Measurements from ENCODE around the gene ZNF132.
"Not testable (repeated sequence)": the region's sequence is repeated elsewhere in the genome, so short reads cannot be mapped to it uniquely, and the experiment has no call there.

ZNF132 gene

GRCh38 chr19:58429745-58430144 is 10.2 kb downstream of the ZNF132 start:
- Histone ChIP-seq H3K36me3 (ENCODE audit: insufficient read depth, low read depth, low read length) (peaks cover 22% of the 10 kb centered on the region), H3K27me3 (ENCODE audit: insufficient read depth, low read length) (no peaks in the 10 kb centered on the region), H3K27ac (ENCODE audit: low read length) (no peak overlapping the region), H3K4me3 (ENCODE audit: low read length) (no peak overlapping the region; the same call in 1 of the 2 replicates), H3K4me1 (ENCODE audit: insufficient read depth, low read length) (no peaks in the 10 kb centered on the region), H3K9me3 (ENCODE audit: insufficient read depth, low read depth, low read length) (peaks cover 68% of the 10 kb centered on the region), H3K9ac (ENCODE audit: low read depth, low read length) (no peak overlapping the region)

- H3K4me3 ChIP-seq (ENCODE audit: low read length) = no peak overlapping the region
- H3K9ac ChIP-seq (ENCODE audit: low read depth, low read length) = no peak overlapping the region
- no peaks in the 10 kb centered on the region for H3K27me3 ChIP-seq (ENCODE audit: insufficient read depth, low read length)
- H3K27ac ChIP-seq (ENCODE audit: low read length) = no peak overlapping the region
- H3K4me1 ChIP-seq (ENCODE audit: insufficient read depth, low read length) = no peaks in the 10 kb centered on the region
- H3K9me3 ChIP-seq (ENCODE audit: insufficient read depth, low read depth, low read length) = peaks cover 56% of the 10 kb centered on the region
- H3K36me3 ChIP-seq (ENCODE audit: insufficient read depth, low read depth, low read length) = peaks cover 10% of the 10 kb centered on the region
Measured at GRCh38 chr19:58428617-58429016, 11.3 kb downstream of the ZNF132 start.

- H3K27ac ChIP-seq (ENCODE audit: low read length) = no peak overlapping the region
- H3K9ac ChIP-seq (ENCODE audit: low read depth, low read length) = no peak overlapping the region
- H3K36me3 ChIP-seq (ENCODE audit: insufficient read depth, low read depth, low read length) = peaks cover 15% of the 10 kb centered on the region
- H3K4me1 ChIP-seq (ENCODE audit: insufficient read depth, low read length) = no peaks in the 10 kb centered on the region
- no peaks in the 10 kb centered on the region for H3K27me3 ChIP-seq (ENCODE audit: insufficient read depth, low read length)
- no peaks in the 10 kb centered on the region for H3K9me3 ChIP-seq (ENCODE audit: insufficient read depth, low read depth, low read length)
- no peak overlapping the region for H3K4me3 ChIP-seq (ENCODE audit: low read length)
Measured at GRCh38 chr19:58417071-58417470, 22.9 kb downstream of the ZNF132 start.

- Histone ChIP-seq H3K9ac (ENCODE audit: low read depth, low read length) (no peak overlapping the region), H3K27ac (ENCODE audit: low read length) (no peak overlapping the region), H3K4me3 (ENCODE audit: low read length) (no peak overlapping the region), H3K4me1 (ENCODE audit: insufficient read depth, low read length) (no peaks in the 10 kb centered on the region), H3K9me3 (ENCODE audit: insufficient read depth, low read depth, low read length) (no peaks in the 10 kb centered on the region), H3K27me3 (ENCODE audit: insufficient read depth, low read length) (no peaks in the 10 kb centered on the region), H3K36me3 (ENCODE audit: insufficient read depth, low read depth, low read length) (peaks cover 15% of the 10 kb centered on the region)
Measured at GRCh38 chr19:58416604-58417003, 23.3 kb downstream of the ZNF132 start.

GRCh38 chr19:58409010-58409790 is 30.8 kb downstream of the ZNF132 start:
- Histone ChIP-seq H3K9ac (ENCODE audit: low read depth, low read length) (peak overlapping the region; percentile 95; the same call in 1 of the 2 replicates), H3K27me3 (ENCODE audit: insufficient read depth, low read length) (peaks cover 21% of the 10 kb centered on the region), H3K4me1 (ENCODE audit: insufficient read depth, low read length) (peaks cover 6% of the 10 kb centered on the region; the same call in 1 of the 2 replicates), H3K27ac (ENCODE audit: low read length) (no peak overlapping the region), H3K9me3 (ENCODE audit: insufficient read depth, low read depth, low read length) (no peaks in the 10 kb centered on the region), H3K4me3 (ENCODE audit: low read length) (peak overlapping the region; percentile 95), H3K36me3 (ENCODE audit: insufficient read depth, low read depth, low read length) (no peaks in the 10 kb centered on the region)

- Histone ChIP-seq H3K27me3 (ENCODE audit: insufficient read depth, low read length) (peaks cover 21% of the 10 kb centered on the region), H3K36me3 (ENCODE audit: insufficient read depth, low read depth, low read length) (no peaks in the 10 kb centered on the region), H3K4me3 (ENCODE audit: low read length) (peak within 1 kb of the TSS; percentile 95), H3K4me1 (ENCODE audit: insufficient read depth, low read length) (peaks cover 6% of the 10 kb centered on the region; the same call in 1 of the 2 replicates), H3K9me3 (ENCODE audit: insufficient read depth, low read depth, low read length) (no peaks in the 10 kb centered on the region), H3K27ac (ENCODE audit: low read length) (peak within 1 kb of the TSS; percentile 49), H3K9ac (ENCODE audit: low read depth, low read length) (peak within 1 kb of the TSS; percentile 95)
Measured at GRCh38 chr19:58408152-58409009, 31.6 kb downstream of the ZNF132 start, which contains the start of gene ZNF584. Gene ZNF584, plus strand, starts transcription at chr19:58408649. Its CDS starts 499 bp downstream, at chr19:58409148.

GRCh38 chr19:58407658-58408151 is 32.2 kb downstream of the ZNF132 start:
- no peaks in the 10 kb centered on the region for H3K36me3 ChIP-seq (ENCODE audit: insufficient read depth, low read depth, low read length)
- peaks cover 21% of the 10 kb centered on the region for H3K27me3 ChIP-seq (ENCODE audit: insufficient read depth, low read length)
- H3K27ac ChIP-seq (ENCODE audit: low read length) = peak overlapping the region; percentile 49
- H3K4me3 ChIP-seq (ENCODE audit: low read length) = peak overlapping the region; percentile 95
- no peaks in the 10 kb centered on the region for H3K9me3 ChIP-seq (ENCODE audit: insufficient read depth, low read depth, low read length)
- H3K9ac ChIP-seq (ENCODE audit: low read depth, low read length) = peak overlapping the region; percentile 95
- peaks cover 6% of the 10 kb centered on the region; the same call in 1 of the 2 replicates for H3K4me1 ChIP-seq (ENCODE audit: insufficient read depth, low read length)

- H3K9me3 ChIP-seq (ENCODE audit: insufficient read depth, low read depth, low read length) = no peaks in the 10 kb centered on the region
- H3K9ac ChIP-seq (ENCODE audit: low read depth, low read length) = peak overlapping the region; percentile 95; the same call in 1 of the 2 replicates
- H3K36me3 ChIP-seq (ENCODE audit: insufficient read depth, low read depth, low read length) = no peaks in the 10 kb centered on the region
- H3K27me3 ChIP-seq (ENCODE audit: insufficient read depth, low read length) = peaks cover 21% of the 10 kb centered on the region
- H3K4me1 ChIP-seq (ENCODE audit: insufficient read depth, low read length) = peaks cover 6% of the 10 kb centered on the region; the same call in 1 of the 2 replicates
- no peak overlapping the region for H3K27ac ChIP-seq (ENCODE audit: low read length)
- H3K4me3 ChIP-seq (ENCODE audit: low read length) = peak overlapping the region; percentile 95
Measured at GRCh38 chr19:58406818-58407657, 32.9 kb downstream of the ZNF132 start.

- H3K9me3 ChIP-seq (ENCODE audit: insufficient read depth, low read depth, low read length); H3K36me3 ChIP-seq (ENCODE audit: insufficient read depth, low read depth, low read length); H3K27ac ChIP-seq (ENCODE audit: low read length); H3K4me3 ChIP-seq (ENCODE audit: low read length); H3K4me1 ChIP-seq (ENCODE audit: insufficient read depth, low read length); H3K9ac ChIP-seq (ENCODE audit: low read depth, low read length): not testable (repeated sequence)
- peaks cover 14% of the 10 kb centered on the region for H3K27me3 ChIP-seq (ENCODE audit: insufficient read depth, low read length)
Measured at GRCh38 chr19:58403920-58404478, 36.0 kb downstream of the ZNF132 start.

GRCh38 chr19:58401840-58402421 is 38.0 kb downstream of the ZNF132 start:
- H3K9ac ChIP-seq (ENCODE audit: low read depth, low read length) = peak overlapping the region; percentile 87; the same call in 1 of the 2 replicates
- no peaks in the 10 kb centered on the region for H3K36me3 ChIP-seq (ENCODE audit: insufficient read depth, low read depth, low read length)
- H3K27me3 ChIP-seq (ENCODE audit: insufficient read depth, low read length) = peaks cover 20% of the 10 kb centered on the region
- H3K4me3 ChIP-seq (ENCODE audit: low read length) = peak overlapping the region; percentile 89
- no peaks in the 10 kb centered on the region for H3K9me3 ChIP-seq (ENCODE audit: insufficient read depth, low read depth, low read length)
- H3K27ac ChIP-seq (ENCODE audit: low read length) = no peak overlapping the region
- no peaks in the 10 kb centered on the region for H3K4me1 ChIP-seq (ENCODE audit: insufficient read depth, low read length)
